Esophagus (tissue), 2 donors: Measurements from ENCODE around the gene PRDM15. TPM values are rescaled to one million over a fixed set of nuclear protein-coding genes. Genes with fewer than 3 reads are reported as not detected.

ENCODE experiments used
- H3K27ac ChIP-seq, 2 donors: one replicate each; pipeline ENCODE4 v1.5.1; 2013; ENCODE audit warnings: low read depth in 2 of 2, mild to moderate bottlenecking in 2 of 2, inconsistent platforms in 1 of 2, low read length in 1 of 2, moderate library complexity in 1 of 2
- H3K27me3 ChIP-seq, 2 donors: one replicate each; pipeline ENCODE4 v1.6.1; 2013; ENCODE audit warnings: low read length in 2 of 2, control low read depth in 1 of 2, mild to moderate bottlenecking in 1 of 2; ENCODE audit not compliant: insufficient read depth in 2 of 2, control insufficient read depth in 1 of 2
- H3K36me3 ChIP-seq, 2 donors: one replicate each; pipeline ENCODE4 v1.6.1; 2013; ENCODE audit warnings: low read length in 1 of 2; ENCODE audit not compliant: control insufficient read depth in 2 of 2, insufficient read depth in 2 of 2
- H3K4me1 ChIP-seq, 2 donors: one replicate each; pipeline ENCODE4 v1.6.1; 2013; ENCODE audit warnings: low read length in 1 of 2; ENCODE audit not compliant: control insufficient read depth in 2 of 2, insufficient read depth in 2 of 2
- H3K4me3 ChIP-seq, 2 donors: one replicate each; pipeline ENCODE4 v1.5.1; 2013; ENCODE audit warnings: low read length in 2 of 2, mild to moderate bottlenecking in 2 of 2, low read depth in 1 of 2, moderate library complexity in 1 of 2
- H3K9me3 ChIP-seq, 2 donors: one replicate each; pipeline ENCODE4 v1.6.1; 2013; ENCODE audit warnings: mild to moderate bottlenecking in 2 of 2, low read depth in 1 of 2, low read length in 1 of 2, moderate library complexity in 1 of 2; ENCODE audit not compliant: control insufficient read depth in 2 of 2, insufficient read depth in 1 of 2
- WGBS, 2 donors: extraction: QIAGEN DNeasy Blood & Tissue Kit; methylation state at CpG; one replicate each; pipeline ENCODE4 v1.1.7; 2013; 5-methylcytosine and 5-hydroxymethylcytosine counted together
- polyA plus RNA-seq, 2 donors: library from polyadenylated mRNA; stranded (reverse); fragments of 200-250 nt; gene quantifications; one replicate each; pipeline ENCODE4 v1.2.3, GENCODE V29; 2013
- donor health status: healthy with polysubstance abuse.
- donor health status: Bipolar disorder and iron deficiency.

Gene PRDM15
- polyA plus RNA-seq, 2 donors: 2.2 to 4.4 TPM

- WGBS, 2 donors: 5% methylated on average over 26 of the region's 26 CpGs
- Histone ChIP-seq H3K36me3 (no peaks in the 10 kb centered on the region), H3K4me3 (peak overlapping the region; percentile 32 to 69), H3K9me3 (no peaks in the 10 kb centered on the region), H3K27me3 (peaks cover 0 to 6% of the 10 kb centered on the region in 2 donors), H3K4me1 (peaks cover 0 to 3% of the 10 kb centered on the region in 2 donors), H3K27ac (peak overlapping the region; percentile 58 to 70)
Observed at GRCh38 chr21:41767606-41768436, 111.3 kb downstream of the PRDM15 start.

GRCh38 chr21:41766883-41767605 is 112.1 kb downstream of the PRDM15 start, which contains the start of gene RIPK4:
Gene RIPK4 (minus strand): TSS chr21:41767052. CDS start chr21:41767041, 11 bp downstream.
- WGBS, 2 donors: 2 to 3% methylated on average over 50 to 53 of the region's 53 CpGs
- peak within 1 kb of the TSS; percentile 76 to 89 for H3K27ac ChIP-seq
- H3K4me1 ChIP-seq: peaks cover 0 to 3% of the 10 kb centered on the region in 2 donors
- H3K27me3 ChIP-seq: peaks cover 0 to 6% of the 10 kb centered on the region in 2 donors
- H3K36me3 ChIP-seq: no peaks in the 10 kb centered on the region
- peak within 1 kb of the TSS; percentile 69 to 78 for H3K4me3 ChIP-seq
- H3K9me3 ChIP-seq: no peaks in the 10 kb centered on the region

DNA sequence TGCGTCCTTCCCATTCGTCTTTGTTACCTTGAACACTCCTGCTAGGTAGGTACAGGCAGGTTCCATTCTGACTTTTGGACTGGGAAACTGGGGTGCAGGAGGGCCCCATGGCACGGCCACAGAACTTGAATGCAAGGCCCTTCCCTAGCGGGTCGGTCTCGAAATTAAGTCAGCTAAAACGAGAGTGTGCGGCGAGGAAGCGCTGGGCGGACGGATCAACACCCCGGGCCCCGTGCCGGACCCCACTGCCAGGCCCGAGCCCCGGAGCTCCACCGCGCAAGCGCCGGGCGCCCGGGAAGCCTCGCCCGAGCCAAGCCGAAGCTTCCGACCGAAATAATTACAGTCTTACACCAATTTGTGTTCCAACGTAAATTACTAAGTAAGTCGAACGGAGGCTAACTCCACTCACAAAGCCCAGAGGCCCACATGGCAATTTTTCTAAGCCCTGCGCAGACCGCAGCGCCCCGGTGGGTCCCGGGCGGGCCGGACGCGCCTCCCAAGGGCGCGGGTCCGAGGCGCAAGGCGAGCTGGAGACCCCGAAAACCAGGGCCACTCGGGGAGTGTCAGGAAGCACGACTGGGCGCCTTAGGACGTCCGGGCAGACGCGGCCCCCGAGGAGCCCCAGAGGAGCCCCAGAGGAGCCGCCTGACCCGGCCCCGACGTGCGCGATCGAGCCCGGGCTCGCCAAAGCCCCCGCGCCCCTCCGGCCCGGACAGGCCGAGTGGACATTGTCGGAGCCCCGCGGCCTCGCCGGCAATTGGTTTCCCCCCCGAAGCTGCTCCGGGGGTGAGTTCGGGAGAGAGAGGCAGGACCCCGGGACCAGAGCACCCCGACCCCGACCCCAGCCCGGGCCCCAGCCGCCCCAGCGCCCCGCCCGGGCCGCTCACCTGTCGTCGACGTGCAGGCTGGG is 112.9 kb downstream of the PRDM15 start:
- Histone ChIP-seq H3K4me3 (peak overlapping the region; percentile 69 to 78), H3K27me3 (peaks cover 0 to 8% of the 10 kb centered on the region in 2 donors), H3K36me3 (no peaks in the 10 kb centered on the region), H3K9me3 (peaks cover 0 to 2% of the 10 kb centered on the region in 2 donors), H3K27ac (peak overlapping the region; percentile 76 to 89), H3K4me1 (peaks cover 0 to 5% of the 10 kb centered on the region in 2 donors)
- WGBS, 2 donors: 8 to 9% methylated on average over 56 to 88 of the region's 88 CpGs

DNA sequence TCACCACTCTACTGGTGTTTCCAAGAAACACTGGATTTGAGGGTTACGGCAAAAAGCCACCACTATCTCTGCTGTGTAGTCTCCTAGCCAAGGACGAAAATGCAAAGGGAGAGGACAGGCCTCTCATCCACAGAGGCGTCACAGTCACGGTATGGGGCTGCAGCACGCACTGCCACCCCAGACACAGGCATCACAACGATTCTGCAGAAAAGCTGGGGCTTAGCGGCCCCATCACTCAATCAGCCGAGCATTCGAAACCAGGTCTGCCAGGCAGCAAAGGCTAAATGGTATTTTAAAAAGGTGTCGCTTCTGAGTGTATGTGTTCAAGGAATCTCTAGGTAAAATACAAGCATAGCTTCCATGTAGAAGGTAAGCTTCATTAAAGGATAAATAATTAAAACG is 113.7 kb downstream of the PRDM15 start:
- H3K4me1 ChIP-seq: peaks cover 2 to 11% of the 10 kb centered on the region in 2 donors
- WGBS, 2 donors: 36 to 43% methylated on average over 11 of the region's 11 CpGs

GRCh38 chr21:41764558-41765419 is 114.4 kb downstream of the PRDM15 start:
- peaks cover 2 to 4% of the 10 kb centered on the region in 2 donors for H3K36me3 ChIP-seq
- 42 to 47% methylated on average over 7 of the region's 7 CpGs for WGBS, 2 donors
- peak overlapping the region; percentile 89 to 91 for H3K27ac ChIP-seq
- peaks cover 0 to 2% of the 10 kb centered on the region in 2 donors for H3K9me3 ChIP-seq
- H3K4me3 ChIP-seq: peak overlapping the region; percentile 69 to 78
- H3K27me3 ChIP-seq: peaks cover 0 to 9% of the 10 kb centered on the region in 2 donors
- H3K4me1 ChIP-seq: peaks cover 2 to 14% of the 10 kb centered on the region in 2 donors

More for the DNA sequence above, 113.7 kb downstream of the PRDM15 start:
- Histone ChIP-seq H3K4me3 (peak overlapping the region; percentile 69 to 78), H3K27me3 (peaks cover 0 to 9% of the 10 kb centered on the region in 2 donors), H3K9me3 (peaks cover 0 to 2% of the 10 kb centered on the region in 2 donors), H3K36me3 (peaks cover 2 to 4% of the 10 kb centered on the region in 2 donors), H3K27ac (peak overlapping the region; percentile 89 to 91)

GRCh38 chr21:41763996-41764395 is 115.1 kb downstream of the PRDM15 start:
- H3K4me1 ChIP-seq: peaks cover 2 to 14% of the 10 kb centered on the region in 2 donors
- WGBS, 2 donors: 33 to 42% methylated on average over 8 of the region's 8 CpGs
- H3K36me3 ChIP-seq: peaks cover 2 to 4% of the 10 kb centered on the region in 2 donors
- peak overlapping the region; percentile 75 to 89 for H3K27ac ChIP-seq
- H3K27me3 ChIP-seq: peaks cover 0 to 9% of the 10 kb centered on the region in 2 donors
- peak overlapping the region; percentile 69 to 78 for H3K4me3 ChIP-seq
- peaks cover 0 to 2% of the 10 kb centered on the region in 2 donors for H3K9me3 ChIP-seq

GRCh38 chr21:41763398-41763931 is 115.7 kb downstream of the PRDM15 start:
- Histone ChIP-seq H3K36me3 (peaks cover 2 to 6% of the 10 kb centered on the region in 2 donors), H3K4me3 (peak overlapping the region; percentile 69 to 78), H3K4me1 (peaks cover 2 to 14% of the 10 kb centered on the region in 2 donors), H3K27ac (peak overlapping the region; percentile 75 to 89), H3K9me3 (peaks cover 0 to 2% of the 10 kb centered on the region in 2 donors), H3K27me3 (peaks cover 0 to 9% of the 10 kb centered on the region in 2 donors)
- WGBS, 2 donors: 21 to 40% methylated on average over 21 of the region's 21 CpGs

DNA sequence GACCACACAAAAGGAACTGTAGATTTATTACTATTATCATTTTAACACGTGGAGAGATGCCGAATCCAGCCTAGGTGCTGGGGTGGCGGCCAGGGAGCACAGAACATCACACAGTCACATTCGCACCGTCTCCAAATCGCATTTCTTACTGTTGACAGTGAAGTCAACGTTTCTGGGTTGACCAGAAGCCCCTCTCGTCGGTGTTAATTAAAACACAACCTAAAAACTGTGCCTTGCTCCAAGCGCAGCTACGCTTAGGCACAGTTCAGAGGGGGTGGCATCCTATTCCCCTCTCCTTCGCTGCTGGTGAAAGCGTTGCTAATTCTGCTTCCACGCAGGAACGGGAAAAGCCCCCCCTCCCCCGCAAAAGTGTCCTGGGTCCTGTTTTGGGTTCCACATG is 116.4 kb downstream of the PRDM15 start:
- peaks cover 0 to 2% of the 10 kb centered on the region in 2 donors for H3K9me3 ChIP-seq
- H3K36me3 ChIP-seq: peaks cover 2 to 6% of the 10 kb centered on the region in 2 donors
- H3K4me1 ChIP-seq: peaks cover 2 to 14% of the 10 kb centered on the region in 2 donors
- peaks cover 0 to 7% of the 10 kb centered on the region in 2 donors for H3K27me3 ChIP-seq
- H3K4me3 ChIP-seq: peak overlapping the region; percentile 69 to 78
- 34 to 38% methylated on average over 16 of the region's 16 CpGs for WGBS, 2 donors
- H3K27ac ChIP-seq: peak overlapping the region; percentile 75 to 89
